ENCODE measurements around the gene AKT2.

The AKT2 gene

GRCh38 chr19:40238775-40239174 is 46.4 kb downstream of the AKT2 start:
- H3K36me3 ChIP-seq (ENCODE audit: insufficient read depth, low read length), result peaks cover 80% of the 10 kb centered on the region

GRCh38 chr19:40237791-40238190 is 47.4 kb downstream of the AKT2 start:
- Histone ChIP-seq H3K27me3 (ENCODE audit: control insufficient read depth in 1 of 2, insufficient read depth in 2 of 2, low read length in 2 of 2) (no peaks in the 10 kb centered on the region), H3K36me3 (ENCODE audit: insufficient read depth, low read length) (peaks cover 80% of the 10 kb centered on the region), H3K27ac (ENCODE audit: low read depth, low read length) (no peak overlapping the region), H3K9me3 (ENCODE audit: low read length) (no peaks in the 10 kb centered on the region), H3K4me3 (ENCODE audit: low read depth in 1 of 2, low read length in 2 of 2) (no peak overlapping the region), H3K9ac (ENCODE audit: low read length) (no peak overlapping the region), H3K4me1 (ENCODE audit: insufficient read depth, low read length) (no peaks in the 10 kb centered on the region)

More at GRCh38 chr19:40238775-40239174, 46.4 kb downstream of the AKT2 start:
- Histone ChIP-seq H3K9me3 (ENCODE audit: low read length) (no peaks in the 10 kb centered on the region), H3K9ac (ENCODE audit: low read length) (no peak overlapping the region), H3K4me1 (ENCODE audit: insufficient read depth, low read length) (no peaks in the 10 kb centered on the region), H3K27me3 (ENCODE audit: control insufficient read depth in 1 of 2, insufficient read depth in 2 of 2, low read length in 2 of 2) (no peaks in the 10 kb centered on the region), H3K27ac (ENCODE audit: low read depth, low read length) (no peak overlapping the region), H3K4me3 (ENCODE audit: low read depth in 1 of 2, low read length in 2 of 2) (no peak overlapping the region)

- H3K4me3 ChIP-seq (ENCODE audit: low read depth in 1 of 2, low read length in 2 of 2), result no peak overlapping the region
- peaks cover 70% of the 10 kb centered on the region for H3K36me3 ChIP-seq (ENCODE audit: insufficient read depth, low read length)
- no peak overlapping the region for H3K9ac ChIP-seq (ENCODE audit: low read length)
- H3K9me3 ChIP-seq (ENCODE audit: low read length), result no peaks in the 10 kb centered on the region
- H3K27me3 ChIP-seq (ENCODE audit: control insufficient read depth in 1 of 2, insufficient read depth in 2 of 2, low read length in 2 of 2), result no peaks in the 10 kb centered on the region
- no peaks in the 10 kb centered on the region for H3K4me1 ChIP-seq (ENCODE audit: insufficient read depth, low read length)
- no peak overlapping the region for H3K27ac ChIP-seq (ENCODE audit: low read depth, low read length)
Measured at GRCh38 chr19:40236366-40236765, 48.8 kb downstream of the AKT2 start.

GRCh38 chr19:40236026-40236355 is 49.2 kb downstream of the AKT2 start:
- no peaks in the 10 kb centered on the region for H3K9me3 ChIP-seq (ENCODE audit: low read length)
- H3K27ac ChIP-seq (ENCODE audit: low read depth, low read length), result no peak overlapping the region
- peaks cover 66% of the 10 kb centered on the region for H3K36me3 ChIP-seq (ENCODE audit: insufficient read depth, low read length)
- H3K4me3 ChIP-seq (ENCODE audit: low read depth in 1 of 2, low read length in 2 of 2), result no peak overlapping the region
- H3K9ac ChIP-seq (ENCODE audit: low read length), result no peak overlapping the region
- no peaks in the 10 kb centered on the region for H3K4me1 ChIP-seq (ENCODE audit: insufficient read depth, low read length)
- H3K27me3 ChIP-seq (ENCODE audit: control insufficient read depth in 1 of 2, insufficient read depth in 2 of 2, low read length in 2 of 2), result no peaks in the 10 kb centered on the region

- H3K36me3 ChIP-seq (ENCODE audit: insufficient read depth, low read length), result peaks cover 61% of the 10 kb centered on the region
- no peaks in the 10 kb centered on the region for H3K27me3 ChIP-seq (ENCODE audit: control insufficient read depth in 1 of 2, insufficient read depth in 2 of 2, low read length in 2 of 2)
- H3K9me3 ChIP-seq (ENCODE audit: low read length), result no peaks in the 10 kb centered on the region
- H3K4me1 ChIP-seq (ENCODE audit: insufficient read depth, low read length), result no peaks in the 10 kb centered on the region
- H3K27ac ChIP-seq (ENCODE audit: low read depth, low read length), result no peak overlapping the region
- H3K9ac ChIP-seq (ENCODE audit: low read length), result no peak overlapping the region
- no peak overlapping the region for H3K4me3 ChIP-seq (ENCODE audit: low read depth in 1 of 2, low read length in 2 of 2)
Measured at GRCh38 chr19:40235238-40236025, 49.7 kb downstream of the AKT2 start.

GRCh38 chr19:40234429-40235237 is 50.5 kb downstream of the AKT2 start:
- H3K36me3 ChIP-seq (ENCODE audit: insufficient read depth, low read length), result peaks cover 53% of the 10 kb centered on the region
- no peaks in the 10 kb centered on the region for H3K4me1 ChIP-seq (ENCODE audit: insufficient read depth, low read length)
- no peaks in the 10 kb centered on the region for H3K9me3 ChIP-seq (ENCODE audit: low read length)
- no peak overlapping the region for H3K4me3 ChIP-seq (ENCODE audit: low read depth in 1 of 2, low read length in 2 of 2)
- no peak overlapping the region for H3K27ac ChIP-seq (ENCODE audit: low read depth, low read length)
- H3K9ac ChIP-seq (ENCODE audit: low read length), result no peak overlapping the region
- H3K27me3 ChIP-seq (ENCODE audit: control insufficient read depth in 1 of 2, insufficient read depth in 2 of 2, low read length in 2 of 2), result no peaks in the 10 kb centered on the region

GRCh38 chr19:40233811-40234389 is 51.2 kb downstream of the AKT2 start:
- Histone ChIP-seq H3K36me3 (ENCODE audit: insufficient read depth, low read length) (peaks cover 46% of the 10 kb centered on the region), H3K9me3 (ENCODE audit: low read length) (no peaks in the 10 kb centered on the region), H3K4me3 (ENCODE audit: low read depth in 1 of 2, low read length in 2 of 2) (no peak overlapping the region), H3K4me1 (ENCODE audit: insufficient read depth, low read length) (no peaks in the 10 kb centered on the region), H3K9ac (ENCODE audit: low read length) (no peak overlapping the region), H3K27me3 (ENCODE audit: control insufficient read depth in 1 of 2, insufficient read depth in 2 of 2, low read length in 2 of 2) (no peaks in the 10 kb centered on the region), H3K27ac (ENCODE audit: low read depth, low read length) (no peak overlapping the region)

- Histone ChIP-seq H3K27ac (ENCODE audit: low read depth, low read length) (no peak overlapping the region), H3K36me3 (ENCODE audit: insufficient read depth, low read length) (peaks cover 39% of the 10 kb centered on the region), H3K9me3 (ENCODE audit: low read length) (no peaks in the 10 kb centered on the region), H3K9ac (ENCODE audit: low read length) (no peak overlapping the region), H3K4me1 (ENCODE audit: insufficient read depth, low read length) (no peaks in the 10 kb centered on the region), H3K27me3 (ENCODE audit: control insufficient read depth in 1 of 2, insufficient read depth in 2 of 2, low read length in 2 of 2) (no peaks in the 10 kb centered on the region), H3K4me3 (ENCODE audit: low read depth in 1 of 2, low read length in 2 of 2) (no peak overlapping the region)
Measured at GRCh38 chr19:40232949-40233810, 52.0 kb downstream of the AKT2 start.

GRCh38 chr19:40232479-40232878 is 52.7 kb downstream of the AKT2 start:
- Histone ChIP-seq H3K9ac (ENCODE audit: low read length) (no peak overlapping the region), H3K9me3 (ENCODE audit: low read length) (no peaks in the 10 kb centered on the region), H3K27me3 (ENCODE audit: control insufficient read depth in 1 of 2, insufficient read depth in 2 of 2, low read length in 2 of 2) (no peaks in the 10 kb centered on the region), H3K27ac (ENCODE audit: low read depth, low read length) (no peak overlapping the region), H3K4me1 (ENCODE audit: insufficient read depth, low read length) (no peaks in the 10 kb centered on the region), H3K4me3 (ENCODE audit: low read depth in 1 of 2, low read length in 2 of 2) (no peak overlapping the region), H3K36me3 (ENCODE audit: insufficient read depth, low read length) (peaks cover 33% of the 10 kb centered on the region)

- Histone ChIP-seq H3K9me3 (ENCODE audit: low read length) (no peaks in the 10 kb centered on the region), H3K4me3 (ENCODE audit: low read depth in 1 of 2, low read length in 2 of 2) (no peak overlapping the region), H3K27ac (ENCODE audit: low read depth, low read length) (no peak overlapping the region), H3K4me1 (ENCODE audit: insufficient read depth, low read length) (no peaks in the 10 kb centered on the region), H3K27me3 (ENCODE audit: control insufficient read depth in 1 of 2, insufficient read depth in 2 of 2, low read length in 2 of 2) (peaks cover 0 to under 1% of the 10 kb centered on the region in 2 donors), H3K36me3 (ENCODE audit: insufficient read depth, low read length) (peaks cover 29% of the 10 kb centered on the region), H3K9ac (ENCODE audit: low read length) (no peak overlapping the region)
Measured at GRCh38 chr19:40231544-40232424, 53.4 kb downstream of the AKT2 start.
